Measurements from ENCODE around the gene PTPN23.
"Not testable (repeated sequence)": the region's sequence is repeated elsewhere in the genome, so short reads cannot be mapped to it uniquely, and the experiment has no call there.

PTPN23 gene

GRCh38 chr3:47344971-47345370, 35.9 kb upstream of the PTPN23 start:
- no peak for DNase-seq (ENCODE audit: low read depth, low spot score)
- Histone ChIP-seq H3K9me3 (ENCODE audit: low read depth, low read length) (no peaks in the 10 kb centered on the region), H3K9ac (ENCODE audit: insufficient read length) (no peak overlapping the region), H3K27ac (no peak overlapping the region), H3K36me3 (ENCODE audit: insufficient read depth, low read length) (no peaks in the 10 kb centered on the region), H3K4me3 (no peak overlapping the region)
- TF ChIP-seq EZH2 (IDR thresholded peaks at IDR 0.05) (no peak), FOXP2 (optimal IDR thresholded peaks at IDR 0.05; ENCODE audit: control extremely low read depth, extremely low read length, insufficient read depth) (no peak), POLR2AphosphoS5 (IDR thresholded peaks at IDR 0.05; ENCODE audit: borderline replicate concordance, low read depth, low read length) (no peak)

GRCh38 chr3:47347217-47347801, 33.5 kb upstream of the PTPN23 start:
- DNase-seq (ENCODE audit: low read depth, low spot score), result no peak
- H3K4me3 ChIP-seq, result no peak overlapping the region
- H3K27ac ChIP-seq, result no peak overlapping the region
- no peak overlapping the region for H3K9ac ChIP-seq (ENCODE audit: insufficient read length)
- no peaks in the 10 kb centered on the region for H3K36me3 ChIP-seq (ENCODE audit: insufficient read depth, low read length)
- H3K9me3 ChIP-seq (ENCODE audit: low read depth, low read length), result no peaks in the 10 kb centered on the region
- no peak for TF ChIP-seq FOXP2 (optimal IDR thresholded peaks at IDR 0.05; ENCODE audit: control extremely low read depth, extremely low read length, insufficient read depth)
- no peak for TF ChIP-seq POLR2AphosphoS5 (IDR thresholded peaks at IDR 0.05; ENCODE audit: borderline replicate concordance, low read depth, low read length)
- TF ChIP-seq EZH2 (IDR thresholded peaks at IDR 0.05), result no peak

GRCh38 chr3:47348411-47349154, 32.2 kb upstream of the PTPN23 start:
- no peaks in the 10 kb centered on the region for H3K36me3 ChIP-seq (ENCODE audit: insufficient read depth, low read length)
- TF ChIP-seq EZH2 (IDR thresholded peaks at IDR 0.05), result no peak
- TF ChIP-seq POLR2AphosphoS5 (IDR thresholded peaks at IDR 0.05; ENCODE audit: borderline replicate concordance, low read depth, low read length), result no peak
- no peak for TF ChIP-seq FOXP2 (optimal IDR thresholded peaks at IDR 0.05; ENCODE audit: control extremely low read depth, extremely low read length, insufficient read depth)

GRCh38 chr3:47355010-47355409, 25.8 kb upstream of the PTPN23 start:
- Histone ChIP-seq H3K36me3 (ENCODE audit: insufficient read depth, low read length) (no peaks in the 10 kb centered on the region), H3K4me3 (no peak overlapping the region), H3K27ac (no peak overlapping the region), H3K9me3 (ENCODE audit: low read depth, low read length) (no peaks in the 10 kb centered on the region), H3K9ac (ENCODE audit: insufficient read length) (no peak overlapping the region)
- no peak for DNase-seq (ENCODE audit: low read depth, low spot score)
- no peak for TF ChIP-seq FOXP2 (optimal IDR thresholded peaks at IDR 0.05; ENCODE audit: control extremely low read depth, extremely low read length, insufficient read depth)
- TF ChIP-seq POLR2AphosphoS5 (IDR thresholded peaks at IDR 0.05; ENCODE audit: borderline replicate concordance, low read depth, low read length), result no peak
- TF ChIP-seq EZH2 (IDR thresholded peaks at IDR 0.05), result no peak

More at GRCh38 chr3:47348411-47349154, 32.2 kb upstream of the PTPN23 start:
- Histone ChIP-seq H3K9ac (ENCODE audit: insufficient read length) (no peak overlapping the region), H3K9me3 (ENCODE audit: low read depth, low read length) (no peaks in the 10 kb centered on the region), H3K27ac (no peak overlapping the region), H3K4me3 (no peak overlapping the region)
- DNase-seq (ENCODE audit: low read depth, low spot score), result no peak

GRCh38 chr3:47356201-47356600, 24.6 kb upstream of the PTPN23 start:
- H3K27ac ChIP-seq, result no peak overlapping the region
- no peak overlapping the region for H3K9ac ChIP-seq (ENCODE audit: insufficient read length)
- H3K36me3 ChIP-seq (ENCODE audit: insufficient read depth, low read length), result no peaks in the 10 kb centered on the region
- TF ChIP-seq FOXP2 (optimal IDR thresholded peaks at IDR 0.05; ENCODE audit: control extremely low read depth, extremely low read length, insufficient read depth) (no peak), EZH2 (IDR thresholded peaks at IDR 0.05) (no peak), POLR2AphosphoS5 (IDR thresholded peaks at IDR 0.05; ENCODE audit: borderline replicate concordance, low read depth, low read length) (no peak)
- DNase-seq (ENCODE audit: low read depth, low spot score), result no peak
- no peak overlapping the region for H3K4me3 ChIP-seq
- H3K9me3 ChIP-seq (ENCODE audit: low read depth, low read length), result no peaks in the 10 kb centered on the region

GRCh38 chr3:47359323-47359722, 21.5 kb upstream of the PTPN23 start:
- no peak overlapping the region for H3K4me3 ChIP-seq
- H3K9ac ChIP-seq (ENCODE audit: insufficient read length), result no peak overlapping the region
- no peak overlapping the region for H3K27ac ChIP-seq
- no peaks in the 10 kb centered on the region for H3K9me3 ChIP-seq (ENCODE audit: low read depth, low read length)
- H3K36me3 ChIP-seq (ENCODE audit: insufficient read depth, low read length), result no peaks in the 10 kb centered on the region
- TF ChIP-seq FOXP2 (optimal IDR thresholded peaks at IDR 0.05; ENCODE audit: control extremely low read depth, extremely low read length, insufficient read depth), result no peak
- no peak for TF ChIP-seq POLR2AphosphoS5 (IDR thresholded peaks at IDR 0.05; ENCODE audit: borderline replicate concordance, low read depth, low read length)
- no peak for TF ChIP-seq EZH2 (IDR thresholded peaks at IDR 0.05)
- DNase-seq (ENCODE audit: low read depth, low spot score), result no peak

GRCh38 chr3:47360110-47360517, 20.7 kb upstream of the PTPN23 start:
- not testable (repeated sequence) for H3K27ac ChIP-seq; H3K4me3 ChIP-seq; DNase-seq (ENCODE audit: low read depth, low spot score); H3K9ac ChIP-seq (ENCODE audit: insufficient read length); H3K9me3 ChIP-seq (ENCODE audit: low read depth, low read length); H3K36me3 ChIP-seq (ENCODE audit: insufficient read depth, low read length)

GRCh38 chr3:47362701-47363100, 18.1 kb upstream of the PTPN23 start:
- Histone ChIP-seq H3K36me3 (ENCODE audit: insufficient read depth, low read length) (no peaks in the 10 kb centered on the region), H3K9ac (ENCODE audit: insufficient read length) (no peak overlapping the region), H3K4me3 (no peak overlapping the region), H3K27ac (no peak overlapping the region), H3K9me3 (ENCODE audit: low read depth, low read length) (no peaks in the 10 kb centered on the region)
- DNase-seq (ENCODE audit: low read depth, low spot score), result no peak
- TF ChIP-seq POLR2AphosphoS5 (IDR thresholded peaks at IDR 0.05; ENCODE audit: borderline replicate concordance, low read depth, low read length) (no peak), FOXP2 (optimal IDR thresholded peaks at IDR 0.05; ENCODE audit: control extremely low read depth, extremely low read length, insufficient read depth) (no peak), EZH2 (IDR thresholded peaks at IDR 0.05) (no peak)

Measured in SK-N-MC (cell line).